ENCODE measurements around the gene RASAL2.

DNA sequence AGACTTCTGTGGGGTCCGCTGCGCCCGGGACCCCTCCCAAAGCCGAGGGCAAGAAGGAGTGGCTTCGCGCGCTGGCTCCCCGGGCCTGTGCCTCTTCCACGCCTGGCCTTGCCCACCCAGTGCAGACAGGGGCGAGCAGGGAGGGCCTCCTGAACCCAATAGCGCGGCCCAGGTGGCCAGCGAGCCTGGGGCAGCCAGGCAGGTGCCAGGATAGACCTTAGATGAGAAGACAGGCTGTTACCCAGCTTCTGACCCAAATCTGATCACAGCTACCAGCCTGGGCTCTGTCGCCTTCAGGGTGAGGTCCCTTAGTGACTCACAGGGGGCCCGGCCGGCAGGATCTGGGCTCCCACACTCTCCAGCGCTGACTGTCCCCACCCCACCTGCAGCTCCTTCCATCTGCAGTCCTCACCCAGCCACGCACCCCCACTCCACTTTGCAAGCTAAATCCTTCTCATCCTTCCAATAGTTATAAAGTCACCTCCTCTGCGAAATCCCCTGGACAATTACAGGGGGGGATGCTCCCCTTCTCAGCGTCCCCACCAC, 393.2 kb downstream of the RASAL2 start:
- TF ChIP-seq POLR2A (IDR thresholded peaks at IDR 0.05; ENCODE audit: low read length) (no peak), GATA1 (IDR thresholded peaks at IDR 0.05; ENCODE audit: low read depth, low read length) (no peak)

All from erythroblast (primary cell).